Stimulated activated CD4-positive, alpha-beta T cell treated with anti-CD3 and anti-CD28 coated beads, Interleukin-2, amount 100 ng/mL, for 24 hours (primary cell): ENCODE data around the gene PPP2R2C.

Experiments used
- DNase-seq, 2 donors: peaks; one replicate each; pipeline ENCODE4 v3.0.0-alpha.2; 2020

PPP2R2C gene

DNA sequence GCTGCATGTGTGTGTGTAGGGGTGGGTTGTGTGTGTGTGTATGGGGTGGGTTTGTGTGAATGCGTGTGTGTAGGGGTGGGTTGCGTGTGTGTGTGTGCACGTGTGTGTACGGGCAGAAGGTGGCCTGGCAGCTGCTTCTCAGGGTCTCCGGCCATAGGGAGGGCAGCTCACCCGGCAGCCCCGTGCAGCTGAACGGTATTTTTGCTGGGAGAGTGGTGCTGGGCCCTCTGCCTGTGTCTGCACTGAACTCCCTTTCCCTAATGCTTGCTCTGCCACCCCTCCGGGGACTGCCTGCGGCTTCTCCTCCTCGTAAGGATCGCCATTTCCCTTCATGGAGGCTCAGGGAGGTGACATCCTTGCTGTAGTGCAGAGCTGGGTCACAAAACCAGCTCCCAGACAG lies 172.5 kb downstream of the PPP2R2C start:
- no peak for DNase-seq

DNA sequence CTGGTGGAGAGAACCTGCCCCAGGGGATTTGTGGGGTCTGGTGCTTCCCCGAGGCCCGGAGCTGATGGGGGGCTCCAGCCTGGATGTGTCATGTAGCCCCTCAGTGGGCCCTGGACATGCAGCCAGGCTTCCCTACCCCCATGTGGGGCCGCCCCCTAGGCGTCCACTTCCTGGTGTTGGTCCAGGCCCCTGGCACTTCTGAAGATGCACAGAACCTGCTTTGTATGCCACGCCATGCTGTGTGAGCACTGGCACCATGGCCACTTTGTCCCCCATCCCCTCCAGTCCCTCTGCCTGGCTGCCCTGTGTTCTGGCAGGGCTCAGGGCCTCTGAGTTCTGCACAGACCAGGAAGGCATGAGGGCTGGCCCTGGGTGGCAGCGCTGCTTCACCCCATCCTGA lies 173.6 kb downstream of the PPP2R2C start:
- DNase-seq: no peak

DNA sequence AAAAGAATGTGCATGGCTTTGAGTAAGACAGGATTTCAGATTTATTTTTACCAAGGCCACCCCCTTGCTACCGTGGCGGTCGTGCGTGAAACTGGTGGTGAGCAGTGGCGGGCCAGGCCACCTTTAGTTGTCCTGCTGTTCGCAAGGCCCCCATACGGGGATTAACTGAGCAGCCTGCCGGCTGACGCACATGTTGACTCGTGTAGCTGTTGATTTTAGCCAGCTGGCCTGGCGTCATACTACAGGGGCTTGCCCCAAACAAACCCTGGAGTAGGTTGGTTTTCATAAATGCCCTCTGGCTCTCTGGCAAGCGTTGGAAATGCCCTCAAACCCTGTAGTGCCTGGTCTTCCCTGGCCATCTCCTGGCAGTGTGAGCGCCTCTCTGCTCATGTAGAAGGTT lies 174.4 kb downstream of the PPP2R2C start:
- DNase-seq: no peak

DNA sequence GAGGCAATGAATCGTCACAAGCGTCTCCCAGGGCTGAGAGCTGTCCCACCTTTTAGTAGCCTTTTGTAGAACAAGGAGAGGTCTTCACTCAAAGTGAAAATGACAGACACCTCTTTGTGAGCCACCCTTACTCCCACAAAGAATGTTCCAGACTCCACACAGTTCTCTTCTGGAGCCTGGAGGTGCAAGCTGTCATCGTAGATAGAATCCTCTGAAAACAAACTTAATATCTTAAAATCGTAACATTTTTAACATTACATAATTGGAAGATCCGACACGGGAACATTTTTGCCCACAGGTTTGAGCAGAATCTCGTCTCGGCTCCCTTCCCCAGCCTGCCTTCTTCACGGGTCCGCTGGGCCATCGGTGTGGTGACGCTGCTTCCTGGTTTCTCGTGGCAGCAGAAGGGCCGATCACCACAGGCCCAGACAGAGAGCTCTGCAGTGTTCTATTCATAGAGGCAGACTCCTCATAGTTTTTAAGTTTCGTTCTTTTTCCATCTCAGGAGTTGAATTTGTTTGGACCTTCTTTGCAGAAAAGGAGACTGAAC lies 175.1 kb downstream of the PPP2R2C start:
- DNase-seq: no peak

DNA sequence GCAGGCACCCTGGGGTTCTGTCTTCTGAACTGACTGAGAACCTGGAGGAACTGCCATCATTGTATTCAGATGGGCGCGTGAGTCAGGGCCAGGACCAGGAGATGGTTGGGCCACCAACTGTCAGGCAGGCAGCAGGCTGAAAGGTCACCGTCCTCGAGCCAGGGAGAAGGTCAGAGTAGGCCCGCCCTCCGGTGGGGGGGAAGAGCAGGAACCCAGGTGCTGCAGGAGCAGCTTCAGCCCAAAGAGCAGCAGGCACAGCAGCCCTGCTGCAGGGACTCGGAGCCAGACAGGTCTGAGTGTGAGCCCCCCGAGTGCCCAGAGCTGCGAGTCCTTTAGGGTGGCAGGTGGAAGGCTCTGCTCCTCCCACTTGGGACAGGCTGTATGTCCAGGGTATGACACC lies 176.4 kb downstream of the PPP2R2C start:
- no peak for DNase-seq

DNA sequence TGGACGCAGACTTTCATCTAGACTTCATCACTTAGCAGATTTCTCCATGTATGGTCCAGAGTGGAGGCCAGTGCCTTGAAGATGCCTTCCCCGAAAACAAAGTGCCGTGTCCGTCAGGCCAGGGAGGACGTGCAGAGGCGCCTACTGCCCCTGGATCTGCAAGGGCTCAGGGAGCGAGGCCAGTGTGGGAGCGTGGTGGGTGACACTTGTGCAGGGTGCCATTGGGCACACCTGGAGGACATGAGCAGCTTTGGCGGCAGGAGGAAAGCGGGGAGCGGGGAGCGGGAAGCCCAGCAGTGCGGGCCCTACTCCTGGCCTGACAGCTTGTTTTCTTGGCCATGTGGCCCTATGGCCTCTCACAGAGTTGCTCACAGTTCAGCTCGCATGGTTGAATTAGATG lies 176.9 kb downstream of the PPP2R2C start:
- no peak for DNase-seq

DNA sequence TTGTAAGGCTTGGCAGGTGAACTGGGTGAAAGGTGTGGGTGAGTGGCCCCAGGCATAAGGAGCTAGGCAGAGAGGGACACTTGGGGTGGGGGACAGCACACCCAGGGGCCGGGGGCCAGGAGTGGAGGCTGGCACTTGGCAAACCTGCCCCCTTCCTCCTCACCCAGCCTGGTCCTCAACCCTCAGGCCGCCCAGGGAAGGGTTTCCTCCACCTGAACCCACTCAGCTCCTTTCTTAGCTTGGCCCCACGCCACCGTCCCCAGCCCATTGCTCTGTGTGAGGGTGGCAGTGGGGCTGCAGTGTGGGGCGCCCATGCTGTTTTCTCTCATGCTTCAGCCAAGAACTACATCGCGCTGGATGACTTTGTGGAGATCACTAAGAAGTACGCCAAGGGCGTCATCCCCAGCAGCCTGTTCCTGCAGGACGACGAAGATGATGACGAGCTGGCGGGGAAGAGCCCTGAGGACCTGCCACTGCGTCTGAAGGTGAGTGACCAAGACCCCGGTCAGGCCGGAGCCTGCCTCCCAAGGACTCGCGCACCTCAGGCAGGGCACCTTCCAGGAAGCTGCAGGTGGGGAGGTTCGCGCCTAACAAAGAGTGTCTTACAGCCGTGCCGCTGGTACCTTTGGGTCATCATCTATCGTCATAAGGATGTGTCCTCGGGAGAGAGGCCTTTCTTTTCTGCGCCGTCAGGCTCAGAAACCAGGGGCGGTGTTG lies 177.6 kb downstream of the PPP2R2C start:
- no peak for DNase-seq

DNA sequence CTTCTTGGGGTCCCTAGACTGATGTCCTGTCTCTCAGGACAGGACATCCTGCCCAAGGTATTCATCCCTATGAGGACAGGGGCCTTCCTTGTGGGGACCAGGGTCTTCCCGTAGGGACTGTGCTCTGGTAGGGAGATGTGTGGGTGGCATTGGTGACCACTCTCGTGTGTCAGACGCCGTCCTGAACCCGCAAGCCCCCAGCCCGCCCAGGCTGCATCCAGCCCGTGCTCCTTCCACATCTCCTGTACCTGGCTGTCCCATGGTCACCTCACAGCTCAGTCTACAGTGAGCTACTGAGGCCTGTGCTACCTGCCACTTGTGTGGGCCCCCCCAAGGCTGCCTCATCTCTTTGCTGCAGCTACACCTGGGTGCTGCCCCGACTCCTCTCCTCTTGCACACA lies 178.8 kb downstream of the PPP2R2C start:
- no peak for DNase-seq

DNA sequence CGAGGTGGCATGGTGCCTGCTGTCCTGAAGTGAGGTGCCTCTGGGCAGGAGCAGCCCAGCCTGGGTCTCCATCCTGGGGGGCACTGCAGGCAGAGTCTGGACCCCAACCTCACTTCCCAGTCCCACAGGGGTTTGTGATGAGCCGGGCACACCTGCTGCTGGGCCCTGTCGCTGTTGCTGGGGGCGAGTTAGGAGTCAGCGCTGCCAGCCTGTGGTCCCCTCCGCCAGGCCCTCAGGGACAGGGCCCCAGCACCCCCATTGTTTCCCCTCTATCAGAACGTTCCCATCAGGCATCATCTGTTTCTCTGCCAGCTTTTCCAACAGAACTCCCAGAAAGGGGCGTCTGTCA lies 179.3 kb downstream of the PPP2R2C start:
- no peak for DNase-seq

DNA sequence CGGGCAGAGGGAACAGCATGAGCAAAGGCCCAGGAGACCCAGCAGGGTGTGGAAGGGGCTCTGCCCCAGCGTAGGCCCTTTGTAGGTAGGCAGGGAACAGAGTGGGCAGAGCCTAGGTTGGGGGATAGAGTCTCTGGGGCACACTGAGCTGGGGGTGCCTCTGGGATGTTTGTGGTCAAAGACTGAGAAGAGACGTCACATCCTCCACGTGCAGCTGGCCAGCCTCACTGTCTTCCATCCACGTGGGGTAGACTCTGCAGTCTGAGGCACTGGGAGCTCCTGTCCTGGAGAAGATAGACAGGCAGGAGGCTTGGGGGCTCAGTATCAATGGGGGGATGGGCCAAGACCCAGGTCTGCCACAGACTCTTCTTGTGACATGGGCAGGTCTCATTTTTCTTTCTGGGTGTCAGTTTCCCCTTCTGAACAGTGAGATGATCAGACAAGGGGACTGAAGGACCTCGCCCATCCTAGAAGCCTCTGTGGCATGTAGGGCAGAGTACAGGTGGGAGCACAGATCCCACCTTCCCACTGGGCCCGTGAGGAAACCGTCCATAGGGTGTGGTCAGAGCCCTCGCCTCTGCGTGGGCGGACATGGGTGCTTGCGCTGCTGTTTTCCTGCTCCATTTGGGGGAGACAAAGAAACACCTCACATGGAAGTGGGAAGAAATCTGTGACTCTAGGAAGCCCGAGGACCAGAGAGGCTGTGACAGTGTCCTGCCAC lies 179.9 kb downstream of the PPP2R2C start:
- DNase-seq: no peak

DNA sequence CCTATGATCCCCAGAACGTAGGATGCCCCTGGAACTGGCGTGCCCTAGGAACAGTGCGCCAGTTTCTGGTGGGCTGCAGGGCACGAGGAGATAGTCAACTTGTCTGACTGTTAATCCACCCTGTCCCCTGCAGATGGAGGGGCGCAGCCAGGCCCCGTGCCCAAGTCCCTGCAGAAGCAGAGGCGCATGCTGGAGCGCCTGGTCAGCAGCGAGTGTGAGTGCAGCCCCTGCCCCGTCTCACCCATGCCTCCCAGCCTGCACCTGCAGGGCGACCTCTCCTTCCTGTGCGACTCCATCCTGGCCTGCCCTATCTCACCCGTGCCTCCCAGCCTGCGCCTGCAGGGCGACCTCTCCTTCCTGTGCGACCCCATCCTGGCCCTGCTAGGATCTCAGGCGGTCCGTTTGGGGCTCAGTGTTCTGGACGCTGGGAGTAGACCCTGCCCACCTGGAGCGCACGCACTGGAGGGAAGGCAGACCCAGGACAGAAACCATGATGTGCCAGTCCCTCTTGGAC lies 180.6 kb downstream of the PPP2R2C start:
- no peak for DNase-seq

DNA sequence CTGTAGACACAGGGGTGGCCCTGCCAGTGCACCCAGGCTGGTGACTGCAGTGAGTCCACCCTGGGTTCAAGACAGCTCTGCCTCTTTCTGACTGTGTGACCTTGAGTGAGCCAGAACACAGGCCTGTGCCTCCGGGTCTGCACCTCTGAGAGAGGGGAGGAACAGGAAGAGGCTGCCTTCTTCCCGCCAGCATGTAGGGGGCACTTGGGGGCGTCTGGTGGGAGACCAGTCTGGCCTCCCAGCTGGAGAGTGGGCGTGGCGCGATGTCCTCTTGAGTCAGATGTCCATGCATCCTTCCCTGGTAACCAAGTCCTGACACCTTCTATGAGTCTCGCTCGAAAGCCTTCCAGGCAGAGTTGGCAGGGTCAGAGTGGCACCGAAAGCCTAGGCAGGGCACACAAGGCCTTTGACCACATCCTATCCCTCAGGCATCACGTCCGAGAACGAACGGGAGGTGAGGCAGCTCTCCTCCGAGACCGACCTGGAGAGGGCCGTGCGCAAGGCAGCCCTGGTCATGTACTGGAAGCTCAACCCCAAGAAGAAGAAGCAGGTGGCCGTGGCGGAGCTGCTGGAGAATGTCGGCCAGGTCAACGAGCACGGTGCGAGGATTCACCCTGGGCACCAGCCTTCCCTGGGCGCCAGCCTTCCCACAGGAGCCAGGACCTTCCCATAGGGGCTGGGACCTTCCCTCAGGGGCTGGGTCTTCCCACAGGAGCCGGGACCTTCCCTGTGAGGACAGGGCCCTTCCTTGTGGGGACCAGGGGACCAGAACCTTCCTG lies 181.5 kb downstream of the PPP2R2C start:
- no peak for DNase-seq

DNA sequence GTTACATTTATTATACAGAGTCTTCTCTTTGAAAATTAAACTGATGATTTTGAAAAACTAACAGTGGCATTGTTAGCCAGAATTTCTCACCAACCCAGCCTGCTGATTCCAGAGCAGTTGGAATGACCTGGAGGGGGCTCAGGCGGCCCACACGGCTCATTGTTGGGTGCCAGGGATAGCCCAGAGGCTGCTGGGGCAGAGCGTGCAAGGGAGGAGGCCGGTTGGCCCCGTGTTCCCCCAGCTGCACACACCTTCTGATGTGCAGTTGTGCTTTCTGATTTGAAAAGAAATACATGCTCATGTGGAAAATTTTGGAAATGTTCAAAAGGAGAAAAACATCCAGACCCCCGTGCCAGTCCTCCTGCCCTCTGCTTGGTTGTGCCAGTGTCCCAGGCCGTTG lies 182.2 kb downstream of the PPP2R2C start:
- no peak for DNase-seq

DNA sequence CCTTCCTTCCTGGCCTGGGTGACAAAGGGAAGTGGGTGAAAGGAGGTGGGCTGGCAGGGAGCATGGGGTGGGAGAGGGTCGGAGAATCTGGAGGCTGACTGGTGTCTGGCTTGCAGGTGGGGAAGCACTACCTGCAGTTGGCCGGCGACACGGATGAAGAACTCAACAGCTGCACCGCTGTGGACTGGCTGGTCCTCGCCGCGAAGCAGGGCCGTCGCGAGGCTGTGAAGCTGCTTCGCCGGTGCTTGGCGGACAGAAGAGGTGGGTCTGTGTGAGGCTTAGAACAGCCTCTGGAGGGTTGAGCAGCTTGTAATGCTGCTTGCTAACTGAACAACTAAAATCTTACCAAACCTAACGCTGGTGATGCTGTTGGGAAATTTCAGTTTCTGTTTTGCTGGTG lies 183.5 kb downstream of the PPP2R2C start:
- no peak for DNase-seq

DNA sequence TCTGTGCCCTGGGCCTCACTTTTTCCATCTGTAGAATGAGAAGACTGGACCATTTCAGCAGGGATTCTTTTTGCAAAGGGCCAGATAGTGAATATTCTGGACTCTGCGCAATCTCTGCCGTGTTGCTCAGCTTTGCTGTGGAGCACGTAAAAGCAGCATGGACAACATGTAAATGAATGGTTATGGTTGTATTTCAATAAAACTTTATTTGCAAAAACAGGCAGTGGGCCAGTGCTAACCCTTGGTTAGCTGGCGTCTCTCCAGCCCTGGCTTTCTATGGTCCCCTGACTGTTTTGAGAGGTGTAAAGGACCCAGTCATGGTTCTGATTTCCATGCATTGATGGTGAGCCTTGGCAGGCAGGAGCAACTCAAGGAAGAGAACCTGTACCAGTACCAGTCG lies 184.1 kb downstream of the PPP2R2C start:
- DNase-seq: no peak

DNA sequence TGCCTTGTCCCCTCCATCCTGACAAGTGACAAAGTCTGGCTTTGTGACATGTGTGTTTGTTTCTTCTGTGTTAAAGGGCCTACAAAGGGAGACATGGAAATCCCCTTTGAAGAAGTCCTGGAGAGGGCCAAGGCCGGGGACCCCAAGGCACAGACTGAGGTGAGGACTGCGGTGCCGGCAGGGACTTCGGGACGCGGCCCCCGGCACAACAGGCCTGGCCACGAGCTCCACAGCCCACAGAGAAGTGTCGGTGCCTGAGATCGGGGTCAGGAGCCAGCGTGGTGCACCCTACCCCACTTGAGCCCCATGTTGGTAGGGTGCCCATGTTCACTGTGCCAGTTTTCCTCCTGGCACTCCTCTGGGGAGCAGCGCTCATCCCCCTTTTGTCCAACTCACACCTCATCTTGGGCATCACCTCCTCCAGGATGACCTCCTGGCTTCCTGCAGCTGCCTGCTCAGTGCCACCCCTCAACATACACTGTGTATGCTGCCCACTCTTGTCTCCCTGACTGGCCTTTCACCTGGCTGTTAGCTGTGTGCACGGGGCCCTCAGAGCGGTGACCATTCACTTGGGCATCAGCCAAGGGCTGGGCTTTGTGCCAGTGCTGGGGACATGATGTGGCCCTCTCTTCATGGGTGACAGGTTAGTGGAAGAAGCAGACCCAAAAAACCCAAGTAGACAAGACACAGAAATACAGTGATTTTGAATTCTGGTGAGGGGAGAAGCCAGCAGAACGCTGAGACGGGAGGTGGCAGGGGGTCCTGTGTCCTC lies 185.2 kb downstream of the PPP2R2C start:
- no peak for DNase-seq

DNA sequence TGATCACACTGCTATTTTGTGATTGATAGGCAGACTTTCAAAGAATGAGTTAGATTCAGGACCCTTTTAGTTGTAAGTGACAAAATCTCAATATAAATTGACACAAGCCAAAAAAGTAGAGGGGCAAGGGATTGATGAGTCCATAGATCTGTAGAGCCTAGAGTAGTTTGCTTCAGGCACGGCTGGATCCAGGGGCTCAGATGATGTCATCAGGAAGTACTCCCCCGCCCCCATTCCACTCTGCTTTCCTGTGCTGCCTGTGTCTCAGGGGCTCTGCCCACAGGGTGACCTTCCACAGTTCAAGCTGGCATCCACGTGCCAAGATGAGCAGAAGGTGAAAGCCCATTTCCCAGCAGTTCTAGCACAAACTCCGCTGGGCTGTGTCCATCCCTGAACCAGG lies 189.1 kb downstream of the PPP2R2C start:
- DNase-seq: no peak

DNA sequence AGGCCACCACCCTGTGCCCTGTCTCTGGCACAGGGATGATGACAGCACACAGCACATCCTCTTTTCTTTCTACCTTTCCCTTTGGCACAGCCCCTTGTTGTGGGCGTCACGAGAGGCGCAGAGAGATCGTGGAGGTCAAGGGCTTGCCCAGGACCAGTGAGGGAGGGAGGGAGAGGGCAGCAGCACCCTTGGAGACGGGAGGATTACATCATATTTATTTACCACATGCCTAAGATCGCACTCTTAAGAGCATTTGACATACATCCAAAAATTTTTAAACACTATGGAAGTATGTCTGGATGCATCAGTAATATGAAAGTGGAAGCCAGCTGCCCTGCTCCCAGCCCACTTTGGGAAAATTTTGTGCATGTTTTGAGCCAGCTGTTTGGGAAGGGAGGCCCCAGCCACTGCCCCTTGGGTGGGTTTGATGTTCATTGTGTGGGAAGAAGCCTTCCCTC lies 190.1 kb downstream of the PPP2R2C start:
- DNase-seq: no peak

DNA sequence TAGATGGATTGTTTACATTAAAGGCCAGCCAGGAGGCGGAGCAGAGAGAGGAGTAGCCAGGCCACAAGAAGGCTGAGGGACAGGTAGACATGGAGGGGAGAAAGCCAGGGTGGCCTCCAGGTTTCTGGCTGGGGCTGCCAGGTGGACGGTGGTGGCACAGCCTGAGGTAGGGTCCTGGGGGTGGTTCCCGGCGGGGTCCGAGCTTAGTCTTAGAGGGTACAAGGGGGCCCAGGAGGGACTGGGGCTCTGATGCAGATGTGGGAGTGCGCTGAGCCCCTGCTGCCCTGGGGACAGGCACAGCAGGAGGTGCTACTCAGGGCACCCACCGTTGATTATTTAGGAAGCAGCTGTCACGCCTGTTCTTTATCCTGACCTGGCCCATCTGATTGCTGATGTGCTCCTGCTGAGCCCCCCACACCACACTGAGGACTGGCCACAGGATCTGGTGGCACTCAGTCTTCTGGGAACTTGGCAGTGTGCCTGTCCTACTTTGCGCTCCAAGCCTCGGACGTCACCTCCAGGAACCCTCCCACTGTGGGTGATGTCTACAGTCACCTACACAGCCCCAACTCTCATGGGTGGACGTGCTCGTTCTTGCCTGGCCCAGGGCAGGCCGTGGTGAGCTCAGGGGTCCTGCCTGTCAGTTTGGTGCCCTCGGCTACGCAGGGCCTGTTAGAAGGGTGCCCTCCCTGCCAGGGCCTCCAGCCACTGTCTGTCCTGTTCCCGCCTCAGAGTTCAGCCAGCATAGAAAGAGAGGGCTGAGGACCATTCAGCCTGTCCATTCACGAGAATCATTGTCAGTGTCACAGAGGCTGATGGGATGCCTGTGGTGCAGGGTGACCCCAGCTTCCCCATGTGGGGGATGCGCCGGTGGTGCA lies 190.7 kb downstream of the PPP2R2C start:
- no peak for DNase-seq

DNA sequence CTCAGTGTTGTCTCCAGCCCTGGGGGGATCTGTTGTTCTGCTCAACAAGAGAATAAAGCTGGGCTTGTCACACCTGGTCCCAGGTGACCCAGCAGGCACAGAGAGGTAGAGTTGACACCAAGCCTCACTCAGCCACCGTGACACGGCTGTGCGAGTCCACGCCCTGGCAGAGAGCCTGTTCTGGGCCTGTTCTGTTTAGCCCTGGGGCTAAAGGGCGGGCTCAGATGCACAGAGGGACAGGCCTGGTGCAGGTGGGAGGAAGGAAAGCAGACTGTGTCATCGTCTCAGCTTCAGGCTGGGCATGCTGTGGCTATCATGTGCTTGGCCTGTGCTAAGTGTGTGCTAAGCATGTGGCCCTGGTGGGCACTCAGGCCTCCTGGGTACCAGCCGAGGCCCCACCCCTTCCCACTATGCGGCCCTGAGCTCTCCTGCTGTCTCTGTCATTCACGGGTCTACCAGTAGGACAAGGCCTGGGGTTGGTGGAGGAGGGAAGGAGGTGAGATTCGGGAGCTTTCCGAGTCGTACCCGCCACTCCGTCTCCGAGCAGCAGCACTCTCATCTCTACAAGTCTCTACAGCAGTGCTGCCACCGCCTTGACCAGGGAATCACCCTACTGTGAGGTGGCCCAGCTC lies 191.9 kb downstream of the PPP2R2C start:
- no peak for DNase-seq
